Measurements from ENCODE around the gene SMG9.

The SMG9 gene

DNA sequence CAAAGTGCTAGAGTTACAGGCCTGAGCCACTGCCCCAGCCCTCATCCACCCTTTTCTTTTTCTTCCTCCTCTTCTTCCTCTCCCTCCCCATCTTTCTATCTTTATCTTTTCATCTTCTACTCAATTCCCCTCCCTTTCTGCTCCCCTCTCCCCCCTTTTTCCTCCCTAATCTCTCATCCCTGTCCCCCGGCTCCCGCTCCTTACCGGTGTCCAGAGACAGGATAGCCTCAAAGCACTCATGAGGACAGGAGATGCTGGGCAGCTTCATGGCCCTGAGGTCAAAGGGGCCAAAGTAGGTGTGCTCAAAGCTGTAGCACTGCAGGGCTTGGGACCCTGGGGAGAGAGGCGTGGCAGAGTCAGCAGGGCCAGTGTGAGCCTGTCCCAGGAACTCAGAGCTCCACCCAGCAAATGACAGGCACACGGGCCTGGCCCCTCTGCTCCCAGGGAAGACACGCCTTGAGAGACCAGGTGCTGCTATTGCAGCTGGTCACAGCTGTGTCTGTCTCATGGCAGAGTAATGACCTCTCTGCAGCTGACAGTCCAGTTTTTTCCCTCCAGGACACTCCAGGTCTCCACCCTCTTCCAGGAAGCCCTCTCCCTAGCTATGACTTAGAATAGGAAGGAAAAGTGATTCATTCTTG is 44.9 kb upstream of the SMG9 start:
- H3K36me3 ChIP-seq (ENCODE audit: control insufficient read depth, low read length): no peaks in the 10 kb centered on the region
- TF ChIP-seq, protein P1, sequence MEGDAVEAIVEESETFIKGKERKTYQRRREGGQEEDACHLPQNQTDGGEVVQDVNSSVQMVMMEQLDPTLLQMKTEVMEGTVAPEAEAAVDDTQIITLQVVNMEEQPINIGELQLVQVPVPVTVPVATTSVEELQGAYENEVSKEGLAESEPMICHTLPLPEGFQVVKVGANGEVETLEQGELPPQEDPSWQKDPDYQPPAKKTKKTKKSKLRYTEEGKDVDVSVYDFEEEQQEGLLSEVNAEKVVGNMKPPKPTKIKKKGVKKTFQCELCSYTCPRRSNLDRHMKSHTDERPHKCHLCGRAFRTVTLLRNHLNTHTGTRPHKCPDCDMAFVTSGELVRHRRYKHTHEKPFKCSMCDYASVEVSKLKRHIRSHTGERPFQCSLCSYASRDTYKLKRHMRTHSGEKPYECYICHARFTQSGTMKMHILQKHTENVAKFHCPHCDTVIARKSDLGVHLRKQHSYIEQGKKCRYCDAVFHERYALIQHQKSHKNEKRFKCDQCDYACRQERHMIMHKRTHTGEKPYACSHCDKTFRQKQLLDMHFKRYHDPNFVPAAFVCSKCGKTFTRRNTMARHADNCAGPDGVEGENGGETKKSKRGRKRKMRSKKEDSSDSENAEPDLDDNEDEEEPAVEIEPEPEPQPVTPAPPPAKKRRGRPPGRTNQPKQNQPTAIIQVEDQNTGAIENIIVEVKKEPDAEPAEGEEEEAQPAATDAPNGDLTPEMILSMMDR (IDR thresholded peaks at IDR 0.05; ENCODE audit: low read depth, low read length, poor library complexity, severe bottlenecking): no peak
- H3K4me3 ChIP-seq (ENCODE audit: low read length): no peak overlapping the region
- no peaks in the 10 kb centered on the region for H3K4me1 ChIP-seq (ENCODE audit: control insufficient read depth, low read length)
- H3K9me3 ChIP-seq (ENCODE audit: control insufficient read depth, insufficient read depth, low read length): no peaks in the 10 kb centered on the region
- H3K4me2 ChIP-seq (ENCODE audit: low read length): no peak overlapping the region
- H3K27me3 ChIP-seq (ENCODE audit: control insufficient read depth, low read length): peaks cover 5% of the 10 kb centered on the region; the same call in 1 of the 2 replicates
- H3K79me2 ChIP-seq (ENCODE audit: control insufficient read depth, low read length): no peaks in the 10 kb centered on the region
- H4K20me1 ChIP-seq (ENCODE audit: control insufficient read depth, insufficient read depth, low read depth, low read length): no peaks in the 10 kb centered on the region
- no peak overlapping the region for H3K27ac ChIP-seq (ENCODE audit: low read depth, low read length)
- no peaks in the 10 kb centered on the region for H3K9me2 ChIP-seq (replicated peaks; ENCODE audit: control insufficient read depth, low read length)
- H3F3A ChIP-seq (ENCODE audit: control insufficient read depth, insufficient read depth): no peaks in the 10 kb centered on the region

DNA sequence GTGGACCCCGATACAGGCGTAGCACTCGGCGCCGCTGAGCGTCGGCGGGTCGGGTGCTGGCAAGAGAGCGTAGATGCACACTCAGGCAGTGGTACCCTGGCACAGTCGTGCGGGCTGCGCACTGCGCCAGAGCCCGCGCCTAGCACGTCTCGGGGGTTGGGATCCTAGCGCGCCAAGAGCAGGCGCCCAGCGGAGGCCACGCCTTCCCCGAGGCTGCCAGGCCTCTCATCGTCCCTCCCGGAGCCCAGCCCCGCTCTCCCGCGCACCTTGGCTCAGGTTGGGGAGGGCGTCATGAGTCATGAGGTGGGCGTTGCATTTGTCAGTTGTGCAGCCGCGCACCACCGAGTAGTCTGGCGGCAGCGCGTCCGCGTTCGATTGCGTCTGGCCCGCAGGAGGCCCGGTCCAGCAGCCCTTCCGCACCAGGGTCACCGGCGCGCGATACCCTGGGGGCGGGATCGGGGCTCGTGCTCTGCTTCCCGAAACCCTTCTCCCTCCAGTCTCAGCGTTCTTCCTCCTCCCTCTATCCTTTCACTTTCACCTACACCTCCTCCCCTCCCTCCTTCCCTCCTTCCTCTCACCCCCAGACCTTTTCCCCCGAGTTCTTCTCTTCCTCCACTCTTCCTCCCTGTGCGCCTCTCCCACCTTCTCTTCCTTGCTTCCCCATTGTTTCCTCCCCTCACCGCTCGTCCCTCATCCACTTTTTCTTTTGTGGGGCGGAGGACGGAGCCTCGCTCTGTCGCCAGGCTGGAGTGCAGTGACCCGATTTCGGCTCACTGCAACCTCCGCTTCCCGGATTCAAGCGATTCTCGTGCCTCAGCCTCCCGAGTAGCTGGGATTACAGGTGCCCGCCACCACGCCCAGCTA is 44.0 kb upstream of the SMG9 start:
- no peaks in the 10 kb centered on the region for H3F3A ChIP-seq (ENCODE audit: control insufficient read depth, insufficient read depth)
- H3K9me3 ChIP-seq (ENCODE audit: control insufficient read depth, insufficient read depth, low read length): no peaks in the 10 kb centered on the region
- H3K27me3 ChIP-seq (ENCODE audit: control insufficient read depth, low read length): peaks cover 7% of the 10 kb centered on the region
- TF ChIP-seq EZH2phosphoT487 (IDR thresholded peaks at IDR 0.05; ENCODE audit: borderline replicate concordance, low read length): no peak
- TF ChIP-seq, protein P1 (IDR thresholded peaks at IDR 0.05; ENCODE audit: low read depth, low read length, poor library complexity, severe bottlenecking): no peak
- no peaks in the 10 kb centered on the region for H3K9me2 ChIP-seq (replicated peaks; ENCODE audit: control insufficient read depth, low read length)
- no peak overlapping the region for H3K27ac ChIP-seq (ENCODE audit: low read depth, low read length)
- no peaks in the 10 kb centered on the region for H4K20me1 ChIP-seq (ENCODE audit: control insufficient read depth, insufficient read depth, low read depth, low read length)
- no peaks in the 10 kb centered on the region for H3K4me1 ChIP-seq (ENCODE audit: control insufficient read depth, low read length)
- H3K36me3 ChIP-seq (ENCODE audit: control insufficient read depth, low read length): no peaks in the 10 kb centered on the region
- no peak overlapping the region for H3K4me2 ChIP-seq (ENCODE audit: low read length)
- no peak overlapping the region for H3K4me3 ChIP-seq (ENCODE audit: low read length)
- H3K79me2 ChIP-seq (ENCODE audit: control insufficient read depth, low read length): no peaks in the 10 kb centered on the region

DNA sequence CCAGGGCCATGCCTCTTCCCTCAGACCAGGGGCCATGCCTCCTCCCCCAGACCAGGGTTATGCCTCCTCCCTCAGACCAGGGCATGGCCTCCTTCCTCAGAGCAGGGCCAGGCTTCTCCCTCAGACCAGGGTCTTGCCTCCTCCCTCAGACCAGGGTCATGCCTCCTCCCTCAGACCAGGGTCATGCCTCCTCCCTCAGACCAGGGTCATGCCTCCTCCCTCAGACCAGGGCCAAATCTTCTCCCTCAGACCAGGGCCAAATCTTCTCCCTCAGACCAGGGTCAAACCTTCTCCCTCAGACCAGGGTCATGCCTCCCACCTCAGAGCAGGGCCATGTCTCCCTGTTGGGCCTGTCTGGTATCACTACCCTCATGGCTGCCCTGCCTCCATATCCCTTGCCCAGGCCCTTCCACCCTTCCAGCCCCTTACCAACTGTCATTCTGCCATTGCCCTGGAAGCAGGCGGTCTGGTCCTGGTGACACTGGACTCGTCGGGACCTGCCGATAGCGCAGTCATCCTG is 43.3 kb upstream of the SMG9 start:
- H3K27ac ChIP-seq (ENCODE audit: low read depth, low read length): no peak overlapping the region
- no peaks in the 10 kb centered on the region for H3K36me3 ChIP-seq (ENCODE audit: control insufficient read depth, low read length)
- no peak for TF ChIP-seq EZH2phosphoT487 (IDR thresholded peaks at IDR 0.05; ENCODE audit: borderline replicate concordance, low read length)
- TF ChIP-seq, protein P1 (IDR thresholded peaks at IDR 0.05; ENCODE audit: low read depth, low read length, poor library complexity, severe bottlenecking): no peak
- no peaks in the 10 kb centered on the region for H4K20me1 ChIP-seq (ENCODE audit: control insufficient read depth, insufficient read depth, low read depth, low read length)
- H3K27me3 ChIP-seq (ENCODE audit: control insufficient read depth, low read length): peaks cover 11% of the 10 kb centered on the region
- H3K4me1 ChIP-seq (ENCODE audit: control insufficient read depth, low read length): no peaks in the 10 kb centered on the region
- no peaks in the 10 kb centered on the region for H3K9me2 ChIP-seq (replicated peaks; ENCODE audit: control insufficient read depth, low read length)
- H3K4me3 ChIP-seq (ENCODE audit: low read length): no peak overlapping the region
- H3K9me3 ChIP-seq (ENCODE audit: control insufficient read depth, insufficient read depth, low read length): no peaks in the 10 kb centered on the region
- H3K79me2 ChIP-seq (ENCODE audit: control insufficient read depth, low read length): no peaks in the 10 kb centered on the region
- H3K4me2 ChIP-seq (ENCODE audit: low read length): no peak overlapping the region
- no peaks in the 10 kb centered on the region for H3F3A ChIP-seq (ENCODE audit: control insufficient read depth, insufficient read depth)
